ENCODE measurements around the gene RCHY1.
"Not testable (repeated sequence)": the region's sequence is repeated elsewhere in the genome, so short reads cannot be mapped to it uniquely, and the experiment has no call there.

The RCHY1 gene

DNA sequence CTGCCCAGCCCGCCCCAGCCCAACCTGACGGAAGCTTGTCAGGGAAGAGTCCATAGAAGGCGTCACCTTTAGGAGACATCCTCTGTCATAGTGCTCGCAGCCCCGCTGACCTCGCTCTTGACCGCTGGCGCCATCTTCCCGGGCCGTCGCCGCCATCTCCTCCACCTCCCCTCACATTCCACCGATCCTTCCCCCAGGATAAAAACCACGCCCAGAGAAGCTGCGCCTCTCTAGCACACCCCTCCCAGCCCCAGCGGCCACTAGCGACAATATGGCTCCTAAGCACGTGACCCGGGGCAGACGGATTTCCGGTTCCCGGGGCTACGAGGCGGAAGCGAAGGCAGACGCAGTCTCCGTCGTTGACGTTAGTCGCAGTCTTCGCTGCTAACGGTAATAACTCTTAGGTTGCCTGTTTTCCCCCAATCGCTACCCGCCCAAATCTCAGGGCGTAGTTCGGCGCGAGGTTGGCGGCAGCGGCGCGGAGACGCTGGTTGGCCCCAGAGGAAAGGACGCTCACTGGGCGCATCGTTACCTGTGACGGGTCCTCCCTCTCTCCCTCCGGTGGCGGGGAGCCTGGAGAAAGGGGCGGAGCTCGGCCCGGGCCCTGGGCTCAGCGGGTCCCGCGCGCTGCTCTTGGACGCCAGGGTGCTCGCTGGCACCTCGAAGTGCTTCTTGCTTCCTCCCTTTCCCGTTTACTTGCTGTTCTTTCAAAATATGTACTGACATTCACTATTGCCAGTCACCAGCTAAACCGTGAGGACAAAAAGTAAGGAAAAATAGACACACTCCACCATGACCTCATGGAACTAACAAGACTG, at the start of gene RCHY1, which contains the start of gene THAP6:
RCHY1 (minus strand) TSS at position 273 of the 818 bp plus-strand sequence; CDS start at position 156, 117 bp downstream.
THAP6 (plus strand) TSS at position 343 of the 818 bp plus-strand sequence. CDS start 980 bp downstream, outside the sequence.
- DNase-seq: peak; percentile 91

DNA sequence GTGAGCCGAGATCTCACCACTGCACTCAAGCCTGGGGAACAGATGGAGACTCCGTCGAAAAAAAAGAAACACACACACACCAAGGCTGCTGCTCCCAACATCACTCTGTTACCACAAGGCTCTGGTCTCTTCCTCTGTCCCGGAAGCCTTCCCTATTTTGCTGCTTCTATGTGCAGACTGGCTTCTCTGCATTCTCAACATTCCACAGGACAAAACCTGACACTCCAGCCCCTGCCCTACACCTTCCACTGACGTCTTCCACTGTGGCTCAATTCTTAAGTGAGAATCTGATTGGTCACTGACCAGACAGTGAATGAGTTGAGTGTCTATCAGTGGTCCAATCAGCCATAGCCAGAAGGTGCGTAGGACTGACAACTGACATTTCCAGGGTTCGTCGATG, 47.6 kb upstream of the RCHY1 start:
- no peak for DNase-seq

DNA sequence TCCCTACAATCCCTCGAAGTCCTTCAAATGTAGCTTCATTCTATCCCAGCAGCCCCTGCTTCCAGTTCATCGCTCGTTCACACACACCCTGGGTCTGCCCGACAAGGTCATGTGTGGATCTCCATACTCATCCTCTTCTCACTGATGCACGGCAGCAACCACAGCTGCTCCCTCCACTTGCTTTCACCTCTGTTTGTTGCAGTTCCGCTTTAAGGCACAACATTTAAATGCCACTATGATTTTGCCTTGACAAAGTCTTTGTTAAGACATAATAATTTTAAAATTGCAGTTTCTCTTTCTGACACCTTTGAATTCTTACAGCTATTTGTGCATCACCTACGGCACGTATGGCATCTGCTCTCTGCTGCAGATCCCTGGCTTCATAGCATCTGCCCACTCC, 43.5 kb upstream of the RCHY1 start:
- DNase-seq: no peak

DNA sequence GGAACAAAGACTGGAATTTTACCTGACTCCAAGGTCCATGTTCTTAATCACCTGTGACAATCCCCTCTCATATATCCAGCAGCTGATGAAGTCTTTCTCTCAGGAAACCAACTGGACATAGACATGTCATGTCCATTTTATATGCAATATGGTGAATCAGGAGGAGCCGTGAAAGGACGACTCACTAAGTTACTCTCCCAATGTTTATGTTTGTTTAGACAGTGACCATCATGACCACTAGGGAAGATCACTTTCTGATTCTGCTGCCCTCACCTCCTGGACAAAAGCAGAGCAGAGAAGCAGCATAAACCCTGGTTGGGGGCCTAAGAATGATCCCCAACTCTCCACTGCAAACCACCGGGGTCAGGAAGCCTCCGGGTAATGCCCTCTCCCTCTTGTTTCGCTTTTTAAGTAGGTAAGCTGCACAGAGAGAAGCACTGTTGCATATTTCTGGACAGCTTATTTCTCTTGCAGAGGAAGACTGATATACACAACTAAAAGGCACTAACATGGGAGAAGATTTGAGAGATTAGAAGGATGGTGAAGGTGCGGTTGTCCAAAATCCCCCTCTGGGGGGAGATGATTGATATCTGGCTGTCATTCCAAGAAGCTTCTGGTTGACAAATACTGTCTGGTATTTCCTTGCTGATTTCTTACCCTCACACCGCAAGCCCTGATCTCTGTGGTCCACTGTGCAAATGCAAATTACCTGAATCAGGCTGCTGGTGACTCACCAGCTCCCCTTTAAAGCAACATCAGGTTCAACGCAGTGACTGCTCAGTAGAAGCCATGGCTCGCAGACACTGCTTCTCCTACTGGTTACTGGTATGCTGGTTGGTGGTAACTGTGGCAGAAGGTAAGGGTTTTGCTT, 41.3 kb upstream of the RCHY1 start, which contains the start of gene ODAPH:
ODAPH (plus strand) TSS at position 773 of the 871 bp plus-strand sequence; CDS start at position 790, 17 bp downstream.
- peak; percentile 35 for DNase-seq

DNA sequence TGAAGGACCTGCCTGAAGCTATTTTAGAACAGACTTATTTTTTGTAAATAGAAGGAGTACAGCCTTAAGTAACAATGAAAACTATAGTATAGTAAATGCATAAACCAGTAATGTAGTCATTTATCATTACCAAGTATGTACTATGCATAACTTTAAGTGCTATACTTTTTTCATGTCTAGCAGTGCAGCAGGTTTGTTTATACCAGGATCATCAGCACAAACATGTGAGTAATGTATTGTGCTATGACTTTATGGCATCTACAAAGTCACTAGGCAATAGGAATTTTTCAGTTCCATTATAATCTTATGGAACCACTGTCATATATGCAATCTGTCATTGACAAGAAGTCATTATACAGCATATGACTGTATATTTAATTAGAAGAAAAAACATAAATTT, 38.2 kb upstream of the RCHY1 start:
- DNase-seq: no peak

DNA sequence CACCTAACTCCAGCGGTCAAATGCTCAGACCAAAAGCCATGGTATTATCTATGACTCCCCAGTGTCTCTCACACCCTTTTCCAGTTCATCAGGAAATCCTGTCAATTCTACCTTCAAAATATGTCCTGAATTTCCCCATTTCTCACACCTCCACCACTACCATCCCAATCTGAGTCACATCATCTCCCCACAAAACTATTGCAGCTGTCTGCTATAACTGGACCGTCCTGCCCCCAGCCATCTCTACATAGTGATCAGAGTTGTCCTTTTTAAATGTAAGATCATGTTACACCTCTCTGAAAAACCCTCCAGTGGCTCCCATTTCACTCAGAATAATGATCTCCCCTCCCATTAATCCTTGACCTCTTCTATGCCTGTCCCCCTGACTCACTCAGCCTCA, 34.8 kb upstream of the RCHY1 start:
- DNase-seq: no peak

DNA sequence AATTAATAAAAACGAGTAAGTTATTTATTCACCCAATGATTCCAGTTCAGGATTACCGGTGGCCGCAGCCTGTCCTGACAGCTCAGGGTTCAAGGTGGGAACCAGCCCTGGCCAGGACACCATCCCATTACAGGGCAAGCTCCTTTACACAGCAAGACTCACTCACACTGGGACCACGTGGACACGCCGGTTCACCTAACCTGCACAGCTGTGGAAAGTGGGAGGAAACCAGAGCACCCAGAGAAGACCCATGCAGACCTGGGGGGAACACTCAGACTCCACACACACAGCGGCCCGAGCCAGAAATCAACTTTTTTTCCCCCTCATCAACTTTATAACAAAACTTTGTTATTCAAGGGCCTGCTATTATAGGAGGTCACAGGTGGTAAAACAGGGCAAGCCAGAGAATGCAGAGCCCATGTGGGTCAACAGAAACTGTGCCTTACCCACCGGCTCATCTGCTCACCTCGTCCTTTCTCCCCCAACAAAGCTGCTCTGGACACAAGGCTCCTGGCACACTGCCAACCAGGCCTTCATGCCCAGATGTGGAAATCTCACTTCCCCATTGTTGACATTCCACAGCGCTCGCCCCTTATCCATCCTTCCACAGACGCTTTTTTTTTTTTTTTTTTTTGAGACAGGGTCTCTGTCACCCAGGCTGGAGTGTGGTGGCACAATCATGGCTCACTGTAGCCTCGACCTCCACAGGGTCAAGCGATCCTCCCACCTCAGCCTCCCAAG, 33.6 kb upstream of the RCHY1 start:
- no peak for DNase-seq

DNA sequence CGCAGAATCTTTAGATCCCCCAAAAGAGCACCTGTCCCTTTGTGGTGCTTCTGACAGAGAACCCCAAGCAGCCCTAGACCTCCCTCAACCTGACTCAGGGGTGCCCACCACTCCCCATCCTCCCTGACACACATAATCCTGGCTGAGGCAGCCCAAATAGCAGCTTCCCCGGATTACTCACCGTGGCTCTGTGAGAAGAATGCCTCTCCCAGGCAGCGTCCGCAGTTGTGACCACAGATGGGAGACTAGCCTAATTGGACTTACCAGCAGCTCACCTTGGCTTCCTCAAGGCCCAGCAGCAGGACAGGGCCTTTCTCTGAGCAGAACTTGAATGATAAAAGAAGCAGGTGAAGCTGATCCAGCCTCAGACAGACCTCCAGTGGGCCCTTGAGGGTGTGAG, 31.3 kb upstream of the RCHY1 start:
- DNase-seq: no peak

DNA sequence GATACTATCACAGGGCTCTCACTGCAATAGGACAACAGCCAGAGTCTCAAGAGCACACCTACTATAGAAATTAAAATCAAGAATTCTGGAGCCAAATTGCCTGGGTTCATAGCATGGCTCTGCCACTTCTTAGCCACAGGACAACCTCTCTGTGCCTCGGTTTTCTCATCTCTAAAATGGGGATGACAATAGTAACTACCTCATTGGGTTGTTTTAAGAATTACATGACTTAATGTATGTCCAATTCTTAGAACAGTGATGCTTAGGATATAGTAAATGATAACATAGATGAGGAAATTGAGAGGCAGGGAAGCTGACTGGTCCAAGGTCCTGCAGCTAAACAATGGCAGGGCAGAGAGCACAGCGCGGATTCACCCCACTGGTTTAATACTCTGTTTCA, 30.7 kb upstream of the RCHY1 start:
- DNase-seq: no peak

DNA sequence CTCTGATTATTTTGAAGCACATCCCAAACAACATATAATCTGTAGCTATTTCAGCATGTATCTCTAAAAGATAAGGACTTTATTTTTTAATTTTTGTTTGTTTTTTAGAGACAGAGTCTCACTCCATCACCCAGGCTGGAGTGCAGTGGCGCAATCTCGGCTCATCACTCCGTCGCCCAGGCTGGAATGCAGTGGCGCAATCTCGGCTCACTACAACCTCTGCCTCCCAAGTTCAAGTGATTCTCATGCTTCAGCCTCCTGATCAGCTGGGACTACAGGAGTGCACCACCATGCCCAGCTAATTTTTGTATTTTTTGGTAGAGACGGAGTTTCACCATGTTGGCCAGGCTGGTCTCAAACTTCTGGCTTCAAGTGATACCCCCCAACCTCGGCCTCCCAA, 30.0 kb upstream of the RCHY1 start:
- DNase-seq: not testable (repeated sequence)

DNA sequence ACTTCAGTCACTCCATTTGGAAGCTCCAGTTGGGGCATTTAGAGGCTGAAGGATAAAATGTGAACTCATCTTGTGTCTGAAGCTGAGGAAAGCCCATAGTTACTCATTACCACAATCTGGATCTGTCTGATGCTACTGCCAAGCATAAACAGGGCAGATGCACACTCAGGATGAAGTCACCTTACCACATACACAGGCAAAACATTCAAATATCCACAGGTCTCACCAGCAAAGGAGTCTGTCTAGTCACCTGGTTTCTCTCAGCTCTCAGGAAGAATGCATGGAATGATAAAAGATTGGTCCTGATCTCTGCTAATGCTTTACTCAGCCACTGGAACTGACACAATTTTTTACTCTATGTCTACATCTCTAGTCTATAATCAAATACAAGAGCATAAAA, 28.6 kb upstream of the RCHY1 start:
- DNase-seq: no peak

DNA sequence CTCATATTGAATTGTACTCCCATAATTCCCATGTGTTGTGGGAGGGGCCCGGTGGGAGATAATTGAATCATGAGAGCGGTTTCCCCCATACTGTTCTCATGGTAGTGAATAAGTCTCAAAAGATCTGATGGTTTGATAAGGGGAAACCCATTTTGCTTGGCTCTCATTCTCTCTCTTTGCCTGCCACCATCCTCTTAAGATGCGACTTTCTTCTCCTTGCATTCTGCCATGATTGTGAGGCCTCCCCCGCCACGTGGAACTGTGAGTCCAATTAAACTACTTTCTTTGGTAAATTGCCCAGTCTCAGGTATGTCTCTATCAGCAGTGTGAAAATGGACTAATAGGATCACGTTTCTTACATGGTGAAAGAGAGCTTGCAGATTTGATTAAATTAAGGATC, 23.1 kb upstream of the RCHY1 start:
- DNase-seq: not testable (repeated sequence)

DNA sequence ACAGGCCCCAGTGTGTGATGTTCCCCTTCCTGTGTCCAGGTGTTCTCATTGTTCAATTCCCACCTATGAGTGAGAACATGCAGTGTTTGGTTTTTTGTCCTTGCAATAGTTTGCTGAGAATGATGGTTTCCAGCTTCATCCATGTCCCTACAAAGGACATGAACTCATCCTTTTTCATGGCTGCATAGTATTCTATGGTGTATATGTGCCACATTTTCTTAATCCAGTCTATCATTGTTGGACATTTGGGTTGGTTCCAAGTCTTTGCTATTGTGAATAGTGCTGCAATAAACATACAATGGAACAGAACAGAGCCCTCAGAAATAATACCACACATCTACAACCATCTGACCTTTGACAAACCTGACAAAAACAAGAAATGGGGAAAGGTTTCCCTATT, 19.7 kb upstream of the RCHY1 start:
- not testable (repeated sequence) for DNase-seq

DNA sequence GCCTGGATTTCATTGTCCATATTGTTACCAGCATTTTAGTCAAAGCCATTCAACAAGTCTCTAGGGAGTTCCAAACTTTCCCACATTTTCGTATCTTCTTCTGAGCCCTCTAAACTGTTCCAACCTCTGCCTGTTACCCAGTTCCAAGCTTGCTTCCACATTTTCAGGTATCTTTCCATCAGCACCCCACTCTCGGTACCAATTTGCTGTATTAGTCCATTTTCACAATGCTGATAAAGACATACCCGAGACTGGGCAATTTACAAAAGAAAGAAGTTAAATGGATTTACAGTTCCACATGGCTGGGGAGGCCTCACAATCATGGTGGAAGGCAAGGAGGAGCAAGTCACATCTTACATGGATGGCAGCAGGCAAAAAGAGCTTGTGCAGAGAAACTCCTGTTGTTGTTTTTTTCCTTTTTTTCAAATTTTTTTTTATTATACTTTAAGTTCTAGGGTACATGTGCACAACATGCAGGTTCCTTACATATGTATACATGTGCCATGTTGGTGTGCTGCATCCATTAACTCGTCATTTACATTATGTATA, 19.2 kb upstream of the RCHY1 start:
- not testable (repeated sequence) for DNase-seq

DNA sequence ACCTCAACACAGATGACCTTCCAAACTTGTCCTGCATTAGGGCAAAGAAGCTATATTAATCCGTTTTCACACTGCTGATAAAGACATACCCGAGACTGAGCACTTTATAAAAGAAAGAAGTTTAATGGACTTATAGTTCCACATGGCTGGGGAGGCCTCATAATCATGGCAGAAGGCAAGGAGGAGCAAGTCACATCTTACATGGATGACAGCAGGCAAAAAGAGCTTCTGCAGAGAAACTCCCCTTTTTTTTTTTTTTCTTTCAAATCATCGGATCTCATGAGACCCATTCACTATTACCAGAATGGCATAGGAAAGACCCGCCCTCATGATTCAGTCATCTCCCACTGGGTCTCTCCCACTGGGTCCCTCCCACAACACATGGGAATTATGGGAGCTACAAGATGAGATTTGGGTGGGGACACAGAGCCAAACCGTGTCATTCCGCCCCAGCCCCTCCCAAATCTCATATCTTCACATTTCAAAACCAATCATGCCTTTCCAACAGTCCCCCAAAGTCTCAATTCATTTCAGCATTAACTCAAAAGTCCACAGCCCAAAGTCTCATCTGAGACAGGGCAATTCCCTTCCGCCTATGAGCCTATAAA, 17.4 kb upstream of the RCHY1 start:
- not testable (repeated sequence) for DNase-seq

DNA sequence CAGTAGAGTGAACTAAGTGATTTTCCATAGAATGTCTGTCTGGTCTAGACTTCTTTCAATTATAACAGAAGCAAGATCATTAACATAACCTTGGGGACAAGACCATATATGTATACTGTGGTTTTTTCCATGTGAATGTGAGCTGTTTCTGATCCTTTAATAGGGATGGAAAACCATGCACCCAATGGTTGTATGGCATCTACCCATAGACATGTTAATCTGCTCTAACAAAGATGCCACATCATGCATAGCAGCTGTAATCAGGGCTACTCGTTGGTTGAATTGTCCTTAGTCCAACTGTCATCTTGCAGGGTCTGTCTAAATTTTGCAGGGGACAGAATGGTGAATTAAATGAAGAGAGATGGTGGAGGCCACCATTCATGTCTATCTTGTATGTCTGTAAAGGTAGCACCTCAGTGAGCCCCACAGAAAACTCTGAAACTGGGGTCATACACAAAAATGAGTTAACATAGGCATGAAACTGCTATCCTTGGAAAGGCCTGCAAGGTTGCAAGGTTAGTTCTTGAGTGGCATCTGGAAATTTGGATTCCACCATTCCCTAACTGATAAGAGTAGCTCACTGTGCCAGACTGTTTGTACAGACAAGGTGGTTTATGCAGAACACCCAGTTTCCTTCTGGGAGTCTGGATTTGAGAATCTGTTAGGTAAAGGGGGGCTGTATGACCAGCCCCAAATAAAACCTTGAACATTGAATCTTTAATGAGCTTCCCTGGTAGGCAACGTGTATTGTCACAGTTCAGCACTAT, 16.5 kb upstream of the RCHY1 start:
- DNase-seq: no peak

DNA sequence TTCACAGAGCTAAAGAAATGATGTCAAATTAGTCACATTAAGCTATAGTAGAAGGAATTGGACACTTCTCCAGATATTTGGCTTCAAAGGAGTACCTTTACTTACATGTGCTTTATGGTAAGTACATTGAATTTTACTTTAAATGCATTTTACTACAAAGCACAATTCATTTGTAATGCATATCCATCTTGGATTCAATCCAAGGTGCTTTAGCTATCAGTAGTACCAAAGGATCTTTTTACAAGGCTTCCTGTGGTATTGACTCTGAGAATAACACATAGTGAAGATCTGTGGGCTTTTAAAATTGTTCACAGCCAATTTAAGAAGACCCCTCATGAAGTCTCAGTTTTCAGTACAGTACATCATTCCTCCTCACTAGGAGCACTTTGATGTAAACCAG, 13.3 kb upstream of the RCHY1 start:
- no peak for DNase-seq

DNA sequence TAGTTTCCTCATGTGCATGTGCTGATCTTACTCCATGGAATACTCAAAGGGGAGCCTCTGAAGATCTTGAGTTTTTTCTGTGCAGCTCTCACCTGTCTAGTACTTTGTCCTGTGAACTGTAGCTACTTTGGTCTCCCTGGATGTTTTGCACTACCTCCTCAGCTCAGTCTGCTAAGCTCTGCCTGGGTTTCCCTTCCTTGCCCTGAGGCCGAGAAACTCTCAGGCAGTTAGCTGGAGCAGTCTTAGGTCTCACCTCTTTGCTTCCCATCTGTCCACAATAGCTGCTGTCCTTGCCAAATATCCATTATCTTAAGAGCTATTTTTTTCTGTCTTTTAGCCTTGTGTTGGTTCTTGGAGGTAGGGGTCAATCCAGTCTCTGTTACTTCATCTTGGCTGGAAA, 11.7 kb upstream of the RCHY1 start:
- no peak for DNase-seq

DNA sequence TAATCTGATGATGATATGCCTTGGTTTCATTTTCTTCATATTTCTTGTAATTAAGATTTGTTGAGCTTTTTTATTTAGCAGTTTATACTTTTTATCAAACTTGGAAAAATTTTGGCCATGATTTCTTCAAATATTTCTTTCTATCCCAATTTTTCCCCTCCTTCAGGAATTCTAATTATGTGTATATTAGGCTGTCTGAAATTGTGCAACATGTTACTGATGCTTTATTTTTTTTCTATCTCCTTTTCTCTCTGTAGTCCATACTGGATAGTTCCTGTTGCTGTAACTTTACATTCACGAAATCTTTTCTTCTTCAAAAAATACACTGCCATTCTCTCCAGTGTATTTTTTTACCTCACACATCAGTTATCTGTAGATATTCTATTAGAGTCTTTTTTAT, 10.9 kb upstream of the RCHY1 start:
- no peak for DNase-seq

DNA sequence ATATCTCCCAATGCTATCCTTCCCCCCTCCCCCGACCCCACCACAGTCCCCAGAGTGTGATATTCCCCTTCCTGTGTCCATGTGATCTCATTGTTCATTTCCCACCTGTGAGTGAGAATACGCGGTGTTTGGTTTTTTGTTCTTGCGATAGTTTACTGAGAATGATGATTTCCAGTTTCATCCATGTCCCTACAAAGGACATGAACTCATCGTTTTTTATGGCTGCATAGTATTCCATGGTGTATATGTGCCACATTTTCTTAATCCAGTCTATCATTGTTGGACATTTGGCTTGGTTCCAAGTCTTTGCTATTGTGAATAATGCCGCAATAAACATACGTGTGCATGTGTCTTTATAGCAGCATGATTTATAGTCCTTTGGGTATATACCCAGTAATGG, 5.2 kb upstream of the RCHY1 start:
- DNase-seq: not testable (repeated sequence)

DNA sequence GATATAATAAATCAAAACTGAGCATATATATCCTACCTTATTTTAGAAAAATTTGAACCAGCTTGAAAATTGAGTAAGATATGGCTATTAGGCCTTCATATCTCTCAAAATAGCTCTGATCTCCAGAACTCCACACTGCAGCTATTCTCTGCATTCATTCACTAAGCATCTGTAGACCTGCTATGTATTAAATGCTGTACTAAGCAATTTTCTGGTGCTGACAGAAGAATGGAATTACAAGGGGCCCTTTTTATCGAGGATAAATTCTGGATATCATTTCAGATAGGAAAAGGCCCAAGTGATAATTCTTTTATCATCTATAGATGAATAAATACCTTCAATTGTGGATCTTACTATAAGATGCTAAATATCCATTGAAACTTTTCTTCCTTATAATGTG, 1.9 kb upstream of the RCHY1 start:
- no peak for DNase-seq

Data from stimulated activated naive CD4-positive, alpha-beta T cell treated with Interleukin-2 at 50 U/mL for 16 hours (primary cell).